Measurements from ENCODE around the gene SIPA1L2.

- TF ChIP-seq CTCF (IDR thresholded peaks at IDR 0.05) (no peak), POLR2A (IDR thresholded peaks at IDR 0.05) (no peak)
Observed at GRCh38 chr1:232627171-232627570, 2.8 kb downstream of the SIPA1L2 start.
